ENCODE data around the gene DUSP22.
"Not testable (repeated sequence)": the region's sequence is repeated elsewhere in the genome, so short reads cannot be mapped to it uniquely, and the experiment has no call there.

DUSP22 gene

GRCh38 chr6:366389-367297 is 74.4 kb downstream of the DUSP22 start:
- peaks cover 93% of the 10 kb centered on the region for H3K9me3 Mint-ChIP-seq
- DNase-seq = no peak
- H3K4me3 Mint-ChIP-seq = no peak overlapping the region
- TF ChIP-seq CTCF (IDR thresholded peaks at IDR 0.05) = no peak
- H3K4me1 Mint-ChIP-seq = peaks cover 20% of the 10 kb centered on the region
- no peak overlapping the region for H3K27ac Mint-ChIP-seq
- peaks cover 20% of the 10 kb centered on the region for H3K36me3 Mint-ChIP-seq (ENCODE audit: low read depth)
- peaks cover 8% of the 10 kb centered on the region for H3K27me3 Mint-ChIP-seq (ENCODE audit: low read depth, poor library complexity)

GRCh38 chr6:367298-367794 is 75.1 kb downstream of the DUSP22 start:
- H3K9me3 Mint-ChIP-seq = peaks cover 86% of the 10 kb centered on the region
- no peak for TF ChIP-seq CTCF (IDR thresholded peaks at IDR 0.05)
- no peak overlapping the region for H3K4me3 Mint-ChIP-seq
- H3K27ac Mint-ChIP-seq = no peak overlapping the region
- H3K36me3 Mint-ChIP-seq (ENCODE audit: low read depth) = peaks cover 19% of the 10 kb centered on the region
- peaks cover 11% of the 10 kb centered on the region for H3K27me3 Mint-ChIP-seq (ENCODE audit: low read depth, poor library complexity)
- peaks cover 20% of the 10 kb centered on the region for H3K4me1 Mint-ChIP-seq
- DNase-seq = no peak

GRCh38 chr6:367891-368630 is 75.8 kb downstream of the DUSP22 start:
- Mint-ChIP-seq H3K36me3 (ENCODE audit: low read depth) (peaks cover 13% of the 10 kb centered on the region), H3K4me3 (no peak overlapping the region), H3K27ac (no peak overlapping the region), H3K9me3 (peaks cover 85% of the 10 kb centered on the region), H3K27me3 (ENCODE audit: low read depth, poor library complexity) (peaks cover 13% of the 10 kb centered on the region), H3K4me1 (peaks cover 25% of the 10 kb centered on the region)
- DNase-seq = no peak
- TF ChIP-seq CTCF (IDR thresholded peaks at IDR 0.05) = no peak

- DNase-seq = no peak
- peaks cover 32% of the 10 kb centered on the region for H3K4me1 Mint-ChIP-seq
- no peaks in the 10 kb centered on the region for H3K36me3 Mint-ChIP-seq (ENCODE audit: low read depth)
- no peak overlapping the region for H3K4me3 Mint-ChIP-seq
- H3K9me3 Mint-ChIP-seq = peaks cover 83% of the 10 kb centered on the region
- peaks cover 13% of the 10 kb centered on the region for H3K27me3 Mint-ChIP-seq (ENCODE audit: low read depth, poor library complexity)
- no peak overlapping the region for H3K27ac Mint-ChIP-seq
- TF ChIP-seq CTCF (IDR thresholded peaks at IDR 0.05) = no peak
Measured at GRCh38 chr6:369559-370431, 77.5 kb downstream of the DUSP22 start.

GRCh38 chr6:370555-370954 is 78.3 kb downstream of the DUSP22 start:
- peaks cover 17% of the 10 kb centered on the region for H3K27me3 Mint-ChIP-seq (ENCODE audit: low read depth, poor library complexity)
- H3K4me3 Mint-ChIP-seq = no peak overlapping the region
- no peaks in the 10 kb centered on the region for H3K36me3 Mint-ChIP-seq (ENCODE audit: low read depth)
- DNase-seq = no peak
- peaks cover 83% of the 10 kb centered on the region for H3K9me3 Mint-ChIP-seq
- no peak for TF ChIP-seq CTCF (IDR thresholded peaks at IDR 0.05)
- H3K4me1 Mint-ChIP-seq = peaks cover 32% of the 10 kb centered on the region
- H3K27ac Mint-ChIP-seq = no peak overlapping the region

- not testable (repeated sequence) for H3K36me3 Mint-ChIP-seq (ENCODE audit: low read depth); H3K4me3 Mint-ChIP-seq; DNase-seq; H3K27ac Mint-ChIP-seq
- peaks cover 24% of the 10 kb centered on the region for H3K4me1 Mint-ChIP-seq
- peaks cover 82% of the 10 kb centered on the region for H3K9me3 Mint-ChIP-seq
- peaks cover 19% of the 10 kb centered on the region for H3K27me3 Mint-ChIP-seq (ENCODE audit: low read depth, poor library complexity)
Measured at GRCh38 chr6:371851-372250, 79.6 kb downstream of the DUSP22 start.

Data from nephron progenitor cell (in vitro differentiated cells).